OCI-LY3 (cell line): ENCODE data around the gene TNFRSF17.

Experiments used
- EZH2phosphoT487 ChIP-seq: fragments of 200-600 bp; shearing (Covaris generic); IDR thresholded peaks from 2 replicates; pipeline ENCODE4 v1.6.1; 2018; ENCODE audit warnings: antibody characterized with exemption, mixed run types, low read depth
- TF ChIP-seq, protein P1 (sequence below): fragments of 200-600, 300-600 bp; sonication (generic); IDR thresholded peaks from 2 replicates; pipeline ENCODE4 v1.5.1; 2014; ENCODE audit warnings: antibody characterized with exemption, low read length, low read depth

GRCh38 chr16:11972128-11972527, 7.1 kb downstream of the TNFRSF17 start:
- TF ChIP-seq EZH2phosphoT487, result no peak
- TF ChIP-seq, protein P1, sequence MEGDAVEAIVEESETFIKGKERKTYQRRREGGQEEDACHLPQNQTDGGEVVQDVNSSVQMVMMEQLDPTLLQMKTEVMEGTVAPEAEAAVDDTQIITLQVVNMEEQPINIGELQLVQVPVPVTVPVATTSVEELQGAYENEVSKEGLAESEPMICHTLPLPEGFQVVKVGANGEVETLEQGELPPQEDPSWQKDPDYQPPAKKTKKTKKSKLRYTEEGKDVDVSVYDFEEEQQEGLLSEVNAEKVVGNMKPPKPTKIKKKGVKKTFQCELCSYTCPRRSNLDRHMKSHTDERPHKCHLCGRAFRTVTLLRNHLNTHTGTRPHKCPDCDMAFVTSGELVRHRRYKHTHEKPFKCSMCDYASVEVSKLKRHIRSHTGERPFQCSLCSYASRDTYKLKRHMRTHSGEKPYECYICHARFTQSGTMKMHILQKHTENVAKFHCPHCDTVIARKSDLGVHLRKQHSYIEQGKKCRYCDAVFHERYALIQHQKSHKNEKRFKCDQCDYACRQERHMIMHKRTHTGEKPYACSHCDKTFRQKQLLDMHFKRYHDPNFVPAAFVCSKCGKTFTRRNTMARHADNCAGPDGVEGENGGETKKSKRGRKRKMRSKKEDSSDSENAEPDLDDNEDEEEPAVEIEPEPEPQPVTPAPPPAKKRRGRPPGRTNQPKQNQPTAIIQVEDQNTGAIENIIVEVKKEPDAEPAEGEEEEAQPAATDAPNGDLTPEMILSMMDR, result peak; percentile 33
